Activated naive CD8-positive, alpha-beta T cell treated with anti-CD3 and anti-CD28 coated beads, Interleukin-2, amount 10 ng/mL, durations not matched to agents 7 days and 5 days (primary cell): Measurements from ENCODE around the gene ROBO2. TPM values are rescaled to one million over a fixed set of nuclear protein-coding genes. Genes with fewer than 3 reads are reported as not detected.

ENCODE experiments used
- ATAC-seq: fragments of 150-1000 bp; cut with Tn5 transposase; one replicate; pipeline ENCODE4 v1.10.0; 2021; ENCODE audit warnings: low read depth, moderate library complexity
- POLR2A ChIA-PET: fragments of 350-600 bp; sonication (Branson Sonifier 250); formaldehyde crosslinking; loops from one replicate; lab custom pipeline; 2021; ENCODE audit warnings: antibody characterized with exemption; lab: Charles Lee
- DNase-seq: peaks from one replicate; pipeline ENCODE4 v3.0.0; 2021
- H3K27ac Mint-ChIP-seq: one replicate; pipeline ENCODE4 v1.8.0; 2022; ENCODE audit warnings: mild to moderate bottlenecking, mixed read lengths
- H3K27me3 Mint-ChIP-seq: one replicate; pipeline ENCODE4 v1.8.0; 2022; ENCODE audit warnings: mild to moderate bottlenecking, moderate library complexity, mixed read lengths
- H3K36me3 Mint-ChIP-seq: one replicate; pipeline ENCODE4 v1.8.0; 2021; ENCODE audit warnings: mild to moderate bottlenecking, mixed read lengths
- H3K4me1 Mint-ChIP-seq: one replicate; pipeline ENCODE4 v1.8.0; 2021; ENCODE audit warnings: mixed read lengths
- H3K4me3 Mint-ChIP-seq: one replicate; pipeline ENCODE4 v1.8.0; 2022; ENCODE audit warnings: mild to moderate bottlenecking, moderate library complexity, mixed read lengths
- H3K9me3 Mint-ChIP-seq: one replicate; pipeline ENCODE4 v1.8.0; 2021; ENCODE audit warnings: mixed read lengths
- total RNA-seq, 2 experiments: library from RNA; stranded (reverse); gene quantifications; one replicate each; pipeline ENCODE4 v1.2.3, GENCODE V29; 2021

The ROBO2 gene
- total RNA-seq, 2 experiments from 2014 or later: not detected

- Mint-ChIP-seq H3K27ac (no peak overlapping the region), H3K9me3 (peaks cover 3% of the 10 kb centered on the region), H3K4me1 (no peaks in the 10 kb centered on the region), H3K4me3 (no peak overlapping the region), H3K36me3 (no peaks in the 10 kb centered on the region), H3K27me3 (no peaks in the 10 kb centered on the region)
- DNase-seq (no peak), ATAC-seq (no peak)
- POLR2A ChIA-PET: no interaction called here
Measured at GRCh38 chr3:77530870-77531269, 491.0 kb downstream of the ROBO2 start.

GRCh38 chr3:77535116-77535515 is 495.2 kb downstream of the ROBO2 start:
- H3K27ac Mint-ChIP-seq: no peak overlapping the region
- no peaks in the 10 kb centered on the region for H3K4me1 Mint-ChIP-seq
- no peaks in the 10 kb centered on the region for H3K27me3 Mint-ChIP-seq
- POLR2A ChIA-PET: no interaction called here
- H3K9me3 Mint-ChIP-seq: peaks cover 5% of the 10 kb centered on the region
- DNase-seq (no peak), ATAC-seq (no peak)
- no peaks in the 10 kb centered on the region for H3K36me3 Mint-ChIP-seq
- no peak overlapping the region for H3K4me3 Mint-ChIP-seq

DNA sequence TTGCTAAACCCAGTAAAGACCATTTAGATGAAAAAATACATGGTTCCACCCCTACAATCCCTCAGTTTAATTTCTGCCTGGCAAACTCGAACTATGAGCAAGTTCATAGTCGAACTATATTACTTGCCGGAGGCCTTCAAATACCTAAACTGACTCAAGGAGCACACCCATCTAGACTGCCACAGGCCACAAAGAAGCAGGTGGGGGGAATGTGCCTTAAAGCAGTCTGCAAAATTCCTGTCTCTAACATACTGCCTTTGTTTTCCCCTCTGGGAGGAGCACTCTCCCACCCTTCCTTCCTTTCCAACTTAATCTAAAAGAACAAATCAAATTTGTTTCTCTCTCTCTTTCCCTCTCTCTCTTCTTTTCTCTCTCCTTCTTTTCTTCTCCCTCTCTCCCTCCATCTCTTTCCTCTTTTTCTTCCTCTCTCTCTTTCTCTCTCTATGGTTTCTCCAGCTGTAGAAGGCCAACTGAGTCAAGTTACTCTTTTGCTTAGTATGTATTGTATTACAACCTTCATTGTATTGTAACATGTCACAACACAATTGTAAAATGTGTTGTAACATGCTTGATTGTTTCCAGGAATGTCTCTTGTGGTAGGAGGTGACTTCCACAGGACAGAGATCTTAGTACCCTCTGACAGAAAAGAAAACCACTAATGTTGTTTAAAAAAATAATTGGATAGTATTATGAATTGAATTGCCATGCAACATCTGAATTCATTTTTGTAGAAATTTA is 496.3 kb downstream of the ROBO2 start:
- ATAC-seq (no peak), DNase-seq (no peak)
- H3K9me3 Mint-ChIP-seq: peaks cover 5% of the 10 kb centered on the region
- H3K4me1 Mint-ChIP-seq: no peaks in the 10 kb centered on the region
- no peaks in the 10 kb centered on the region for H3K36me3 Mint-ChIP-seq
- POLR2A ChIA-PET: no interaction called here
- H3K4me3 Mint-ChIP-seq: no peak overlapping the region
- H3K27ac Mint-ChIP-seq: no peak overlapping the region
- H3K27me3 Mint-ChIP-seq: no peaks in the 10 kb centered on the region

DNA sequence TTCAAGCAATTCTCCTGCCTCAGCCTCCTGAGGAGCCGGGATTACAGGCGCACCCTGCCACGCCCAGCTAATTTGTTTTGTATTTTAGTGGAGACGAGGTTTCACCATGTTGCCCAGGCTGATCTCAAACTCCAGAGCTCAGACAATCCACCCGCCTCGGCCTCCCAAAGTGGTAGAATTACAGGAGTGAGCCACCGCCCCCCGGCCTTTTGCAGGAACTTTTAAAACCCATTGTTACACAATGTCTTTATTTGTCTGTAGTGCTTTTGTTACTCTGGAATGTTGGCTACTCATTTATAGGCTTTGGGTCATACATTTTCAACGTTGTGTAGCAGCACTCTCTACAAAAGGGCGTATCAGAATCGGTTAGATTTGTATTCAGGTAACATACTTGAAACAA is 499.1 kb downstream of the ROBO2 start:
- Mint-ChIP-seq H3K9me3 (peaks cover 5% of the 10 kb centered on the region), H3K36me3 (no peaks in the 10 kb centered on the region), H3K4me1 (no peaks in the 10 kb centered on the region), H3K27me3 (no peaks in the 10 kb centered on the region), H3K27ac (no peak overlapping the region), H3K4me3 (no peak overlapping the region)
- POLR2A ChIA-PET: no interaction called here
- DNase-seq: no peak
- ATAC-seq: no peak

DNA sequence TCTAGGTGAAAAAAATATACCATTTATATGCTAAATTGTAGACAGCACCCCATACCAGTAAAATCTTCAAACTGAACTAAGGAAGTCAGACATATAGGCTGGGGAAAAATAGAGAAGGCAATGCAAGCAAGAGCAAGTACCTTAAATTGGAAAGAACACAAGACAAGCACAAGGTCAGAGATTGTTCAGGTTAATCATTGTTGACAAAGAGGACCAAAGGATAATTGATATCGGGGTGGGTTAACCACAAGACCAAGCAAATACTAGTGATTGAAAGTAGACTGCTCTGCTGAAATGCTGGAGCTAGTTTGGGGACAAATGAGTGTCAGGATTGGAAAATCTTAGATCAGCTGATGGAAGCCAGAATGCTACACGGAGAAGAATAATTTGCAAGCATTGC is 499.8 kb downstream of the ROBO2 start:
- H3K27me3 Mint-ChIP-seq: no peaks in the 10 kb centered on the region
- no peak overlapping the region for H3K27ac Mint-ChIP-seq
- ATAC-seq (no peak), DNase-seq (no peak)
- H3K4me1 Mint-ChIP-seq: no peaks in the 10 kb centered on the region
- H3K9me3 Mint-ChIP-seq: peaks cover 5% of the 10 kb centered on the region
- POLR2A ChIA-PET: no interaction called here
- no peaks in the 10 kb centered on the region for H3K36me3 Mint-ChIP-seq
- no peak overlapping the region for H3K4me3 Mint-ChIP-seq

DNA sequence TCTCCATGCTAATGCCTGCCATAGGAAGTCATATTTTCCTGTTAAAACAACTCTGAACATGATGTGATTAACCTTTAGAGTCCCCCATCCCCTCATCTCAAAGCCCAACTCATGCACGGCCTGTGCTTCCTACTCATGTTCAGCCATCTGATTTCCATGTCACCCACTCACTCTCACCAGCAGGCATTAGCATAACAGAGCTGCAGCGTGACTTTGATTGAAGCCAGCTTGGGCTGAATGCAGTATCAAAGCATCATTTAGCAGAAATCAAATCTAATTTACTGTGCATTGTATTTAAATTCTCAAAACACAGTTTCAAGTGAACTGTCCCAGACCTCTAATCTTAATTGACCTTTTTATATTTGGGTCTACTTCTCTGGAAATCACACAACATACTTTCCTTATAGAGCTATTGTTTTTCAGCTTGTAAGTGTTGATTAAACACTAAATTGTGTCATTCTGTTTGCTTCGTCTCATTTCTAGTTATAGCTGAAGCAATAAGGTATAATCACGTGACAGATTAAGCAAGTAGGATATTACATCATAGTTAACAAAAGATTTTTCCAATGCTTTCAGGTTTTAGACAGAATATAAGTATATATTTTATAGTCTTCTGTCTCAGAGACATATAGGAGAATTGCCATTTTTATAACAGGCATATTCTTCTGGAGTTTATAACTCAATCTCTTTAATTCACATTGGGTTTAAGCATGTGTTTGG is 501.5 kb downstream of the ROBO2 start:
- Mint-ChIP-seq H3K27ac (no peak overlapping the region), H3K27me3 (no peaks in the 10 kb centered on the region), H3K4me3 (no peak overlapping the region), H3K9me3 (peaks cover 3% of the 10 kb centered on the region), H3K36me3 (no peaks in the 10 kb centered on the region), H3K4me1 (no peaks in the 10 kb centered on the region)
- DNase-seq (no peak), ATAC-seq (no peak)
- POLR2A ChIA-PET: no interaction called here

- Mint-ChIP-seq H3K27me3 (no peaks in the 10 kb centered on the region), H3K4me3 (no peak overlapping the region), H3K9me3 (no peaks in the 10 kb centered on the region), H3K36me3 (no peaks in the 10 kb centered on the region), H3K4me1 (no peaks in the 10 kb centered on the region), H3K27ac (no peak overlapping the region)
- POLR2A ChIA-PET: no interaction called here
- DNase-seq: no peak
- no peak for ATAC-seq
Measured at GRCh38 chr3:77546246-77546645, 506.3 kb downstream of the ROBO2 start.

- Mint-ChIP-seq H3K36me3 (no peaks in the 10 kb centered on the region), H3K4me1 (no peaks in the 10 kb centered on the region), H3K9me3 (no peaks in the 10 kb centered on the region), H3K4me3 (no peak overlapping the region), H3K27me3 (no peaks in the 10 kb centered on the region), H3K27ac (no peak overlapping the region)
- DNase-seq (no peak), ATAC-seq (no peak)
- POLR2A ChIA-PET: no interaction called here
Measured at GRCh38 chr3:77549034-77549433, 509.1 kb downstream of the ROBO2 start.

- Mint-ChIP-seq H3K27me3 (no peaks in the 10 kb centered on the region), H3K4me1 (no peaks in the 10 kb centered on the region), H3K4me3 (no peak overlapping the region), H3K9me3 (peaks cover 2% of the 10 kb centered on the region), H3K36me3 (no peaks in the 10 kb centered on the region), H3K27ac (no peak overlapping the region)
- DNase-seq: no peak
- POLR2A ChIA-PET: no interaction called here
- no peak for ATAC-seq
Measured at GRCh38 chr3:77553240-77553639, 513.3 kb downstream of the ROBO2 start.

DNA sequence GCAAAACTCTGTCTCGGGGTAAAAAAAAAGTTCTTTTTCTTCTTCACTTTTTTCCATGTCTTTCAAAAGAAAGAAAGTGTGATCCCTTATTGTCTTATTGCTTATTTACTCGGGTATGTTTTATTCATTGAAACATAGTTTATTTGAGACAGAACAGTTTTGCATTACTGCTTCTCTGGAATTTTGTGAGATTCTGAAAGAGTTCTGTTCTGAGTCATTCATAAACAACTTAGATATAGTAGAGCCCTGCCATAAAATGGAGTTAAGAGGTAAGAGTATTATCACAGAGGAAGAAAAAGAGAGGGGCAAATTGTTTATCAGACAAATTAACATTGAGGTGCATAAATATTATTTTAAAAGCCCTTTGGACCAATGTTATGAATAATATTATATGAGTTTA is 522.2 kb downstream of the ROBO2 start:
- H3K9me3 Mint-ChIP-seq: peaks cover 5% of the 10 kb centered on the region
- H3K36me3 Mint-ChIP-seq: no peaks in the 10 kb centered on the region
- ATAC-seq (no peak), DNase-seq (no peak)
- H3K27me3 Mint-ChIP-seq: no peaks in the 10 kb centered on the region
- no peak overlapping the region for H3K27ac Mint-ChIP-seq
- POLR2A ChIA-PET: no interaction called here
- no peaks in the 10 kb centered on the region for H3K4me1 Mint-ChIP-seq
- no peak overlapping the region for H3K4me3 Mint-ChIP-seq

DNA sequence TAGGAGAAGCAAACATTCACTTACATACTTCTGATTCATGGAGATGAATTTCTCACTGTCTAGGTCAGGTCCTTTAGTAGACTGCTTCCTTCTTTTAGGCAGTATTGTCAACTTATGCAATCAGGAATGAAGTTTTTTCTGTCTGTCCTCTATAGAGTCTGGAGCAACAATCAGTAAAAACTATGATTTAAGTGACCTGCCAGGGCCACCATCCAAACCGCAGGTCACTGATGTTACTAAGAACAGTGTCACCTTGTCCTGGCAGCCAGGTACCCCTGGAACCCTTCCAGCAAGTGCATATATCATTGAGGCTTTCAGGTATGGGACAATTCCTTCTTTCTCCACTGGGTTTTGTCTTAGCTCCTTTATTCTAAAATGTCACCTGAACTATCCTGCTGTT is 523.1 kb downstream of the ROBO2 start:
- H3K4me1 Mint-ChIP-seq: no peaks in the 10 kb centered on the region
- H3K4me3 Mint-ChIP-seq: no peak overlapping the region
- ATAC-seq (no peak), DNase-seq (no peak)
- no peaks in the 10 kb centered on the region for H3K36me3 Mint-ChIP-seq
- POLR2A ChIA-PET: no interaction called here
- H3K27ac Mint-ChIP-seq: no peak overlapping the region
- peaks cover 5% of the 10 kb centered on the region for H3K9me3 Mint-ChIP-seq
- no peaks in the 10 kb centered on the region for H3K27me3 Mint-ChIP-seq

DNA sequence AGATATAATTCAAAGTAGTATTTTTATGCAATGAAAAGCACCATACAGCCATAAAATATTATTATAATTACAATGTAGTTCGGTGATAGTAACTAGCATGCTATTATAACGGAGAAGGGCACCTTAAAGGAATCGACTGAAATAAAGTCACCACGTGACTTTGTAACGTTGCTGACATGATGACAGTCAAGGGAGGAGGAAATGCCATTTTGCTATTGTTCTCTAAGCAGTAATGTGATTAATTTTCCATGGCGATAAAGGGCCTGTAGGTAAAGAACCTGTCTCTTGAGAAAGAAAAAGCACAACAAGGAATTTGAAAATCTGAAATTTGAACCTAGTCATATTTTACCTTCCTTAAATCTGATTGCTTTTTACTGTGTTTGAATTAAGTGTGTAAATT is 526.2 kb downstream of the ROBO2 start:
- Mint-ChIP-seq H3K4me3 (no peak overlapping the region), H3K9me3 (peaks cover 5% of the 10 kb centered on the region), H3K27ac (no peak overlapping the region), H3K27me3 (no peaks in the 10 kb centered on the region), H3K36me3 (no peaks in the 10 kb centered on the region), H3K4me1 (no peaks in the 10 kb centered on the region)
- POLR2A ChIA-PET: no interaction called here
- DNase-seq (no peak), ATAC-seq (no peak)

- POLR2A ChIA-PET: no interaction called here
- DNase-seq: no peak
- Mint-ChIP-seq H3K36me3 (no peaks in the 10 kb centered on the region), H3K27ac (no peak overlapping the region), H3K27me3 (no peaks in the 10 kb centered on the region), H3K4me3 (no peak overlapping the region), H3K9me3 (no peaks in the 10 kb centered on the region), H3K4me1 (no peaks in the 10 kb centered on the region)
- ATAC-seq: no peak
Measured at GRCh38 chr3:77571971-77572715, 532.2 kb downstream of the ROBO2 start.

DNA sequence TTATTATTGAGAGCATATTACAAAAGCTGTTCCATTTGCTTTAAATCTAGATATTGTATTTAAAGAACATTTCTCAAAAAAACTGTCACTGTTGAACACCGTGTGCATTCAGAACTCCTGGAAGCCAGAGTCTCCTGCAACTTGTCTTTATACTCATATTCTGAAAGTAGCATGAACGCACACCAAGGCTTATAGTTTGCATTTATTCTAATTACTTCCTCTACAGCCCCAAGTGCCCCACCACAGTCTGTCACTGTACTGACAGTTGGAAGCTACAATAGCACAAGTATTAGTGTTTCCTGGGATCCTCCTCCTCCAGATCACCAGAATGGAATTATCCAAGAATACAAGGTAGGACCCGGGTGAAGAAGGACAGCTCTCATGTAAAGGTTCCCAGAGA is 537.4 kb downstream of the ROBO2 start:
- Mint-ChIP-seq H3K9me3 (no peaks in the 10 kb centered on the region), H3K27ac (no peak overlapping the region), H3K27me3 (no peaks in the 10 kb centered on the region), H3K4me3 (no peak overlapping the region), H3K4me1 (no peaks in the 10 kb centered on the region), H3K36me3 (no peaks in the 10 kb centered on the region)
- DNase-seq (no peak), ATAC-seq (no peak)
- POLR2A ChIA-PET: no interaction called here
